GM18909 (cell line): Measurements from ENCODE around the gene RARG.

Source experiments
- ATAC-seq: cut with Tn5 transposase; IDR thresholded peaks from one replicate; pipeline ENCODE4 v1.9.1; 2021; ENCODE audit warnings: mild to moderate bottlenecking; ENCODE audit not compliant: unreplicated experiment, poor library complexity

Gene RARG

DNA sequence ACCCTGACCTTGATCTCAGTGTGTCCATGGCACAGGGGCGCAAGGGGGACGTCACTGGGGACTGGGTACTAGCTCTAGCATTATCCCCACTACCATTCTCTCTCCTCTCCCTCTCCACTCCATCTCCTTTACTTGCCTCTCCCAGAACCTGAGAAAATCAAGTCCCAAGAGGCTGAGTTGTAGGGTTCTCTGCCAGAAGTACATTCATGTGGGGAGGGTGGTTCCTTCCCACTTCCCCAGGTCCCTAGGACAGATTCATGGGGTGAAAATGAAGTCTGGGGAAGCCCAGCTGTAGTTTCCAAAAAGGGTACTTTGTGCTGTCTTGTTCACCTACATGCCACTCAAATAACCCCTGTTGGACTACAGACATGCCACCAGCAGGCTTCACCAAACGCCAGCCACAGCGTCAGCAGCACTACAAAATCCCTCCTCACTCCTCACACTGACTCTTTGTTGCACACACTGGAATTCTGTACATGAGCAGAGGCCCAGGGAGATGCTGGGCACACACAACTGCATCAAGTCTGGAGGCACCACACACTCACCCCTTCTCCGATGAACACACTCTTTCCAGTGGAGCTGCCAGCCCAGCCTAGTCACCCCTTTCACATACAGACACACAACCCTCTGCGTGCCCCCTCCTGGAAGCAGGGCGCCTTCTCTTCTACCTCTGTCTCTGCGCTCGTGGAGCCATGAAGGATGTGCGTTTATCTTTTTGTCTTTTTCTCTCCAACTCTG, 6.9 kb downstream of the RARG start:
- ATAC-seq = no peak

DNA sequence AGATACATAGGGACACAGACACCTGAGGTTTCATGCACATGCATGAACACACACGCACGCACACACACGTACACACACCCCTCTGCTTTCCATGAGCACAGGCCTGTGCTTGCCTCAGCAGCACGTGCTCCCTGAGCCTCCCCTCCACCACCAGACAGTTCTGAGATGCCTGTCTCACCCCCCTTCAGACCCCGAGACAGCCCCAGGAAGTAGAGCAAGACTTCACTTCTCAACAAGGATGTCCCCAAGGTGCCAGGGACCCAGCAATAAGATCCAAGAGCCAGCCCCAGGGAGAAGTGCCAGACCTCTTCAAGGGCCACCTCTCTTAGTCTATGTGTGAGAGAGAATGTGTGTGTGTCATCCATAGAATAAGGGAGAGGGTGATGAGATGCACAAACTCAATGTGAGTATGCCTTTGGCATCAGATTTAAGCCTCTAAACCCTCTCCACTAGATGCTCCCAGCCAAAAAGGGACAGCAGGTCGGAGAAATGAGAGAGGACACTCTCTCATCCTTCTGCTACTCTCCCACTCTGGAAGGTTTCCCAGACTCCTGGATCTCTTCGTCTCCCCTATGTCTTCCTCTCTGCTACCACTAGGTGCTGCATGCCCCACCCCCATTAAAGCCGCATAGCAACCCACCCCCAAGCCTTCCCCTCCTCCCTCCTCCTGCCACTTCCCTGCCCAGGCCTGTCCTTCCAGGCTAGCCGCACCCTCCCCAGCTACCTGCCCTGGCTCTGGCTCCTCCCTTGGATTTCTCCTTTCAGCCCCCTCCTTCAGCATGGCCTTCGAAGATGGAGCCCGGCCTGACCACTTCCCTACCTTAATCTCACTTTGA, 7.7 kb downstream of the RARG start:
- no peak for ATAC-seq

DNA sequence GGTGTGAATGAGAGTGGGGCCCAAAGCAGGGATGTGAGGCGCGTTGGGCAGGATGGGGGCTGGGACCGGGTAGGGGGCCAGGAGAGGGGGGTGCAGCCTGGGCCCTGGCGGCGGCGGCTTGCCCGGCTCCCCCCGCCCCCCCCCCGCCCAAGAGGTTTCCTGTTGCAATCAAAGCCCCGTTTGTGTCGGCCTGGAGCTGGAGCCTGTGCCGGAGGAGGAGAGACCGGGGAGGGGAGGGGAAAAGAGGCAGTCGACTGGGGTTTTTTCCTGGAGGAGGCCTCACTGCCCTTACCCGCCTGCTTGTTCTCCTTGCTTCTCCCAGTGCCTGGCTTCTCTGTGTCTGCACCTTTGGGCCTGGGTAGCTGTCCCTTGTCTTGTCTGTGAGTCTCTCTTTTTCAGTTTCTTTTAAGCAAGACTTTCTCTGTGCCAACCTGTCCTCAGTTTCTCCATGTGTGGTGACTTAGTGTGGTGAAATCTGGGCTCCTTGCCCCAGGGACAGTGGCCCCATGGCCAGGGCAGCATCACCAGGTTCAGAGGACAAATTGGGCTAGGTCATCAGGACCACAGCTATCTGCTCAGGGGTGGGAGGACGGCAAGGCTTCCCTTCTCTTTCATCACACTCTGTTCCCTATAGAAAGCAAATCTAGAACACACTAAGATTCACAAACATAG, 8.5 kb downstream of the RARG start:
- ATAC-seq = no peak

DNA sequence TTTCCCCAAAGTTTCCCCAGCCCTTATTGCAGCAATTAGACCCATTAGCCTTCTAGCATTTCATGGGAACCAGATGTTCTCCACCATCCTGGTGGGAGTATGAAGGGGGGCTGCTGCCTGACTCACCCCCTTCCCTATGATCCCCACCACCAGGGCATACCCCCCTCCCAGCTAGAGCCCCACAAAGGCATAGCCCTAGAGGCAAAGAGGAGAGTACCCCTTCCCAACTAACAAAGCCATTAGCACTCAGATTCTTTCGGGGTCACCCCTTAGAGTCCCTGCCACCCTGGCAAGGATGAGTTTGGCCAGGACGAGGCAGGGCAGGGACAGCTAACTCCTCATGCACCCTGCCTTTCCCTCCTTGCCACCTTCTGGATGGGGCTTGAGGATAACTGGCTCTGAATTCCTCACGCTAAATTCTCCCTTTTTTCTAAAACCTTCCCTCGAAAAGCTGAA, 9.2 kb downstream of the RARG start:
- no peak for ATAC-seq

DNA sequence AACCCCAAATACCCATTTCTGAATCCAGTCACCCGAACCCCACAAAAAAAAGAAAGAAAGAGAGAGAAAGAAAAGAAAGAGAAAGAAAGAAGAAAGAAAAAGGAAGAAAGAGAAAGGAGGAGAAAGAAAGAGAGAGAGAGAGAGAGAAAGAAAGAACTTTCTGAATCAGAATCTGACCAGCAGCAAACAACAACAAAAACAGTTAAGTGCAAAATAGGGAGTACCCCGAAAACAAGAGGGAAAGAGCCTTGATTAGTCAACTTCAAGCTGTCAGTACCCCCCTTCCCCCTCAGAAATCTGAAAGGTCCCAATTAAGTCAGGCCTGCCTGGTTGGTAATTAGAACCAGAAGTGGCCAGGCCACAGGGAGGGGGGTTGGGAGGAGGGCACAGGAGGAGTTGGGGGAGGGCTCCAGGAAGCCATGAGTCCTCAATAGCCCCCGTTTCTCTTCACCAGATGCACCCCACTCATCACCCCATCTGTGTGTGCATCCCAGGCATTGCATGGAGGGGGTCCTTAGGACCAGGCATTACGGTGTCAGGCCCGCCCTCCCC, 9.8 kb downstream of the RARG start:
- ATAC-seq = no peak

DNA sequence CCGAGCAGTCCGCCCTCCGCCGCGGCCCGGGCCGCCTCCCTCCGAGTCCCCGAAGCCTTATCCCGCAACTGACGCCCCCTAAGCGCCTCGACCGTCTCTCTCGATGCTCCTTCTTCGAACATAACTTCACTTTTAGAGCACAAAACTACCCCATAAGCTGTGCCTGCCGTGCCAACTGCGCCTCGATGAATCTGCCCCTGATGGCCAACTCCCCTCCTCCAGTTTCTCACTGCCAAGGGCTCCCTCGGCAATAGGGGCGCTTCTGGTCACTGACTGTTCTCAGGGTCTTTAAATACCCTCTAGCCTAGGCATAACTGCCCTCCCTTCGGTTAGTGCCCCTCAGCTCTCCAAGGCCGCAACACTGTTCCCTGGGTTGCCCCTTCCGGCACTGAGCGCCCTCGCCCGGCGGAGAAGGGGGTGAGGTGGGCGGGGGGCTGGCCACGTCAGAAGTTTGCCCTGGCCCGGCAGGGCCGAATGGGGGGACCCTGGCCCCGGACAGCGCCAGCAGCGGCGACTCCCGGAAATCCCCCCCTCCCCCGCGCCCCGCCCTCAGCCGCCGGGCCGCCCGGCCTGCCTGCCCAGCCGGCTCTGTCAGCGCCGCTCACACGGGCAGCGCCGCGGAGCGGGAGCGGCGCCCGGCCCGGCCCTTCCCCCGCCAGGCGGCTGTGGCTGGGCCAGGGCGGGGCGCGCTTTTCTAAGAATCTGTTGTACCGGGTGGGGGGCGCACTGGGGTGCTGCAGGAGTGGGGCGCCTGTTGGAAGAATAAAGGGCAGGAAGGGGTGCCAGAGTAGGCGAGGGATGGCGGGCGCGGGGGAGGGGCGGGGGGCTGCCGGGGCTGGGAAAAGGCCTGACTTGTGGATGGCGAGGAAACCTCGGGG, 10.6 kb downstream of the RARG start:
- peak; percentile 26 for ATAC-seq

DNA sequence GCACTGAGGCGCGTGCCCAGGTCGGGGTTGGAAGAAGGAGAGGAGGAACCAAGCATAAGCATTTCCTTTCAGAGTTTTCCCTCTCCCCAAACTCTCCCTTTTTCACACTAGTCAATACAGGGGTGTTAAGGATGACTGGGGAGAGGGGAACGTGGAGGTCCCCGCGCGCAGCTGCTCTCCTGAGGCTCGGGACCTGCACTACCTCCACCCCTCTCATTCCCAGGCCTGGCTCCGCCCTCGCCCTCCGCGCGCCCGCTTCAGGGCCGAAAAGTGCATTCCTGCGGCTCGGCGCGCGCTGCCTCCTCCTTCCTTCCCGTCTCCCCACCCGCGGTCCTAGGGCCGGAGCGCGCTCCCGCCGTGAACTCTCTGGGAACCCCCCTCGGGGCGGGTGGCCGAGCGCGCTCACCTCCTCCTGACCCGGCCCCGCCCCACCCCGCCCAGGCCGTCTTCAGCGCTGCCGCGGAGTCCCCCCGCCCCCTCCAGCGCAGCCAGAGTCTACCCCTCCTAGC, 11.3 kb downstream of the RARG start:
- peak; percentile 50 for ATAC-seq

DNA sequence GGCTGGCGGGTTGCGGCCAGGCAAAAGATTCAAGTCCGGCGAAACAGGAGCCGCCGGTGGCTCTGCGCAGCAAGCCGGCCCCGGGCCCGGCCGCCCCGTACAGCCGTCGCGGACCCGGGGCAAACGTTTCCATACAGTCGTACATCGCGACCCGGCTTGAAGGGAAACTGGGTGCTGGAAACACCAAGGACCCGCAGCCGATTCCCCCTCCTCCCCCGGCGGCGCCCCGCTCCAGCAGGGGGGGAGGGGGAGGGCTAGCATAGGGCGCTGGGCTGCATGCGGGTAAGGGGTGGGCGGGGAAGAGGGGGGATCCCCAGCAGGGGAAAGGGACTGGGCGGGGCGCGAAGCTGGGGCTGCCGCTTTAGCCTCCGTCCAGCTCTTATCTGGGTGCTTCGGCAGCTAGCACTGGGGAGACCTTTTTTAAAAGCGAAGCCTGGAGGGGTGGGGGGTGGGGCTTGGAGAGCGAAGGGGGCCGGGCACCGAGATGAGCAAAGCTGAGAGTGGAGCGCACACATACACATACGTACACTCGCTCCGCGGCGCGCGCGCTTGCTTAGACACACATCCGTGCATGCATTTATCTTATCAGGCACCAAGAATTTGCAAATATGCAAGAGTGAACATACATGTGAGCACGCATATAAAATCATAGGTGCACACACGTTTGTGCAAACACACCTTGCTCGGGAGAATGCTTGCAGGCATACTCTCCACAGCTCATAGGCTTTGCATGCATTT, 11.9 kb downstream of the RARG start:
- ATAC-seq = peak; percentile 31

DNA sequence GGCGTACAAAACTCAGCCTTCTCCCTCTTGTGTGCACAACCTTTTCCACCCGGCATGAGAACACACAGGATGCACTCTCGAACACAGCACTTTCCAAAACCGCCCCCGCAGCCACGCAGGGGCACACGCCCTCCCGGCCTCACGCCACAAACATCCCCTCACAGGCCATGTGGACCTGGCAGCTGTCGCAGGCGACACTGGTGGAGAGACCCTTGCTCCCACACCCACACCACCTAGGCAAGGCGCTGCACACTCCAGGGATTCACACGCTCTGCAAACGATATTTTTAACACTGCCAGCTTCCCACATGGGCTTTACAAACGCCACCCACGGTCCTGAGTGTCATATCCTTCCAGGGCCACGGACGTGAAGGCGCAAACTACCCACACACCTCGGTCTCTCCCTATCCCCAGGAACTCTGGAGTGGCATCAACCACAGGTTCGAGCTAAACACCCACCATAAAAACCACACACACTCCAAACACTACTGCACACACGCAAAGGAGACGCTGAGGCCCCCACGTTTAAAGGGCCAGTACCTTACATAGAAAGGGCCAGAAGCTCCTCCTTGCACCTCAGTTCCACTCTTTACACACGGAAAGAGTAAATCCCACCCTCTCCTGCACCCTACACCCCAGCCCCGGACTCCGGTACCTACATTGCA, 12.6 kb downstream of the RARG start:
- peak; percentile 16 for ATAC-seq

DNA sequence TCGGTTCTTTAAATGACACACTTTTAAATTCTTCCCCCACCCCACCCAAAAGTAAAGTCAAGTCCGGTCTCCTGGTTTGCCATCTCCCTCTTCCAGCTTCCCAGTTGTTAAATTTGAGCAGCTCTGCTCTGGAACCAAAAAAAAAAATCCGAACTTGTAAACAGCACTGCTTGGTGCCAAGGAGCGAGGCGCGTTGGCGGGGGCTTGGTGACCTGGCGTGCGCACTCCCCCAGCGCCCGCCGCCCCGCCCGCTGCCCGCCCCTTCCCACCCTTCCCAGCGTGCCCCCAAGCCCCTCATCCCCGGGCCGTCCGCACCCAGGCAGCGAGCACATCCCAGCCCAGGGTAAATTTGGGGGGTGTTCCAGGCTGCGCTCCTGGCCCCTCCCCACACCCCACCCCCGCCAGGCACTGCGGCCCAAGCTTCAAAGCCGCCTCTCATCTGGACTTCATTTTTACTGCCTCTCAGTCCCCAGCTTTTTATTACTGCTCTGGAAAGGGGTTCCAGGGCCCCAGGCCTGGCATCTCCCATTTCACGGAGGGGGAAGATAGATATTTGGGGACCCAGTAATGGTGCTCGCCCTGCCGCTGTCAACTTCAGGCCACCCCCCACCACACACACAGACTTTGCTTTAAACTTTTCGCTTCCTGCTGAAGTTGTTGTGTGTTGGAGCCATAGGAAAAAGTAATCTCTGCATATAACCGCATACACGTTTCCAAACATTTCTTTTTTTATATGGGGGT, 13.3 kb downstream of the RARG start:
- no peak for ATAC-seq

DNA sequence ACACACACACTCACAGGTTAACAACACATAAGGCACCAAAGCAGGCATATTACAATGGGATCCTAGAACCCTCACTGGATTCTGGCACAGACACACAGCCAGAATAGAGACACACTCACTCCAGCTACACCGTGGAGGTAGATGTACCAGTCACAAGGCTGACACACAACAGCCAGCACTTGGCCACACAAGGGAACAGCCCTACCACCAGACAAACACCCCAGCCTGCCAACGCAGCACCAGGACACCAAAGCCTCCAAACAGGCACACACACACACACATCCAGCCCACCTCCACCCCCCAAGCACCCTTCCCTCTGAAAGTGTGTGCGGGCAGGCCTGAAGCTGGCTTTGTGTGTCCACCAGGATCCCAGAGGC, 14.1 kb downstream of the RARG start:
- ATAC-seq = no peak

DNA sequence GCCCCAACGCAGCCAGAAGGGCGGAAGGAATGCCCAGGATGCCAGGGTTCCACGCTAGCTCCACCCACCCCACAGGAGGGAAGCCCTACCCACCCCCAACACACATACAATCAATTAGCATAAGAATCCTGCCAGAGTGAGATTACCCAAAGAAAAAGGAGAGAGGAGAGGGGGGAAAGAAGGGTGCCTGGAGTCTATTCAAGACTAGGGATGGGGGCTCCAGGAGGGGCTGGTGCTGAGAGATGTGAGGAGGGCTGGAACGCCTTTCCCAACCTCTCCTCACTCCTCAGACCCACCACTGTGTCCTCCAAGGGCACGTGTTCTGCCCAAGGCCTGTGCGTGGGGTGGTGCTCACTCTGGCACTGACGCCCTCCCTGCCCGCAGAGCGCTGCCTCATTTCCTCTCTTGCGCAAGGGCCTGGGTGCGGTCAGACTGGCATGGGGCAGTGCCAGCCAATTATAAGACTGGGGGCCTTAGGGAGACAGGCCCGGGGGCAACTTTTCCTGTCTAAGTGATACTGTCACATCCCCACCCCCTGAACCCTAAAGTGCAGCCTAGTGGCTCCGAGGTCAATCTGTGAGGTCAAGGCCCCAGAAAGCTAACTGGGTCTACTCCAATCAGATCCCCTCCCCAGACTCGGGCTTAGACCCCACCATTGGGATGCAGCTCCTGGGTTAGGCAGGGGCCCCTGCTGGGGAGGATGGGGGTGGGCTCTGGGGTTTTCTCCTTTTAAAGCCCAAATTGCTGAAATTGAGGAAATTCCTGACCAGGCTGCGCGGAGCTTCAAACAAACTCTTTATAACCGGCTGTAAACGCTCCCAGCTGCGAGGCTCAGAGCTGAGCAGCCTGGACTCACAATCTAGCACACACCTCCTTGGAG, 14.7 kb downstream of the RARG start:
- no peak for ATAC-seq

DNA sequence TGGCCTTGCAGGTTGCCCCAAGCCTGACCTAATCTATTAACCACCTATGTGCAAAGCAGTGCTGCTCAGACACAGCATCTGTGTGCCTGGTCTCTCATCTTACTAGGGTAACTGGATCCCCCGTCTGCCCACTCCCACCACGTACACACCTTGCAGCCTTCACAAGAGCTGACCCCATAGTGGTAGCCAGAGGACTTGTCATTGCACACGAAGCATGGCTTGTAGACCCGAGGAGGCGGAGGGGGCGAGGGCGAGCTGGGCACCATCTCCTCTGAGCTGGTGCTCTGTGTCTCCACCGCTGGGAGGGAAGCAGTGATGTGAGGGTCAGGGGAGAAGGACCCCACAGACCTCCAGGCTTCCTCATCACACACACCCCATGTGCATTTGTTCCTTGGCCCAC, 16.5 kb downstream of the RARG start:
- ATAC-seq = no peak

DNA sequence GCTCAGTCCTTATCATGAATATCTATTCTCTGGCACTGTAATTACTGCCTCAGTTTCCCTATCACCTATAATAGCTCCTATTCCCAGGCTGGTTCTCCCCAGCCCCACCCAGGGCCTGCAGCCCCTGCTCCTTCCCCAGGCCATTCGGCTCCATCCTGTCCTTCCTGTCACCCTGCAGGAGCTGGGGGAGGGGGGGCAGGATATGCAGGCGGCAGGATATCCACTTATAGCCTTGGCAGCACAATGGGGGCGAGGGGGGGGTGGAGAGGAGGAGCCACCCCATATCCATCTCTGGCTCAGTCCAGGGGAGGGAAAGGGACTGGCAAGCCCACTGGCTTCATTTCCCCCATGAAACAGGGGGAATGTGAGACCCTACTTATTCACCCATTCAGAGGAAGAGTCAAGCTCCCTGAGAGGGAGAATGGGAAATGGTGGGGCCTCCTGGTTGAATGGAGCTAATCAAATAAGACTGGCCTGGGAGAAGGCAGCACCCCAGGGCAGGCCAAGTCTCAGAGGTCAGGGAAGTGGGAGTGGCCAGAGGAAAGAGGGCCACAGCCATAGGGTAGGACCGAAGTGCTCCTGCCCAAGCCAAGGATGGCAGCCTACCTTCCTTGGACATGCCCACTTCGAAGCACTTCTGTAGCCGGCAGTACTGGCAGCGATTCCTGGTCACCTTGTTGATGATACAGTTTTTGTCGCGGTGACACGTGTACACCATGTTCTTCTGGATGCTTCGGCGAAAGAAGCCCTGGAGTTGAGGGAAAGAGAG, 17.1 kb downstream of the RARG start:
- ATAC-seq = no peak

DNA sequence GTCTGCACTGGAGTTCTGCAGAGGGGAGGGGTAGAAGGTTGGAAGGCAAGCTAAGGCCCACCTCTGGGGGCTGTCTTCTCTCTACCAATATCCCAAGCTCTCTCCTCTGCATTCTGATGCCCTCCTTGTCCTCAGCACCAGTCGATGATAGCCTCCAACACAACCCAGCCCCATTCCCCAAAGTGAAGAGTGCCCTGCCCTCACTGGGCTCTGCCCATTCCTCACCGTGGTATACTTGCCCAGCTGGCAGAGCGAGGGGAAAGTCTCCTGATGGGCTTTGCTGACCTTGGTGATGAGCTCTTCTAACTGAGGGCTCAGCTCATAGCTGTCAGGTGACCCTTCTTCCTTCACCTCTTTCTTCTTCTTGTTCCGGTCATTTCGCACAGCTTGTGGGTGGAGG, 17.8 kb downstream of the RARG start:
- no peak for ATAC-seq

DNA sequence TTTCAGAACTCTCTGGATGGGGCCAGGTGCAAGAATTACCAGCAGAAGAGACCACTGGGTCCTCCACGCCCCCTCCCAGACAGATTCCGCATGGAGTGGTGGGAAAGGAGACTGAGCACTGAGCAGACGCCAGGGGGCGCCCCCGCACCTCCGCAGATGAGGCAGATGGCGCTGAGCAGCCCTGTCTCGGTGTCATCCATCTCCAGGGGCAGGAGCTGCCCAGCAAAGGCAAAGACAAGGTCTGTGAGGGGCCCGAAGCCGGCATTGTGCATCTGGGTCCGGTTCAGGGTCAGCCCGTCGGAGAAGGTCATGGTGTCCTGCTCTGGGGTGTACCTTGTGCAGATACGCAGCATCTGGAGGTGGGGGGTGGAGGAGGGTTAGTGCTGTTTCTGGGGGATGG, 18.7 kb downstream of the RARG start:
- no peak for ATAC-seq
